22Rv1 (cell line): Measurements from ENCODE around the gene IFNW1.

ENCODE experiments used
- H3K27ac ChIP-seq: fragments of 450-650 bp; 2 replicates; pipeline ENCODE4 v1.5.1; 2017
- ZFX ChIP-seq: fragments of 450-650 bp; IDR thresholded peaks from 2 replicates; pipeline ENCODE4 v1.6.1; 2017; ENCODE audit warnings: antibody characterized with exemption, borderline replicate concordance
- TF ChIP-seq, protein P1 (sequence below): fragments of 450-650 bp; IDR thresholded peaks from 2 replicates; pipeline ENCODE4 v1.5.1; 2017; ENCODE audit warnings: mild to moderate bottlenecking

IFNW1 gene

DNA sequence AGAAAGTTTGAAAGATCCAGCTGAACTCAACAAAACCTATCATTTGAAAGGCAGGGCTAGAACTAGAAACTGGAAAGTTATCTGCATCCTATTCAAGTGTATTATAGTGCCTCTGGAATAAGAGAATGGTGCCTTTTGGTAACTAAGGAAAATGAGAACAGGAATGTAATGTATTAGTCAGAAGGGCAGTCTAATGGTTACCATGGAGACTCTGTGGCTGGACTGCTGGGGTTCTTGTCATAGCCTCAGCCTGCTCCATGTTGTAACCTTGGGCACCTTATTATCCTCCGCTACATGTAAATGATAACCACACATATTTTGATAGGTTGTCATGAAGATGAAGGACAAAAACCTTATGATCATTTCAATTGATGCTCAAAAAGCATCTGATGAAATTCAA, 39.3 kb downstream of the IFNW1 start:
- H3K27ac ChIP-seq = no peak overlapping the region
- TF ChIP-seq, protein P1, sequence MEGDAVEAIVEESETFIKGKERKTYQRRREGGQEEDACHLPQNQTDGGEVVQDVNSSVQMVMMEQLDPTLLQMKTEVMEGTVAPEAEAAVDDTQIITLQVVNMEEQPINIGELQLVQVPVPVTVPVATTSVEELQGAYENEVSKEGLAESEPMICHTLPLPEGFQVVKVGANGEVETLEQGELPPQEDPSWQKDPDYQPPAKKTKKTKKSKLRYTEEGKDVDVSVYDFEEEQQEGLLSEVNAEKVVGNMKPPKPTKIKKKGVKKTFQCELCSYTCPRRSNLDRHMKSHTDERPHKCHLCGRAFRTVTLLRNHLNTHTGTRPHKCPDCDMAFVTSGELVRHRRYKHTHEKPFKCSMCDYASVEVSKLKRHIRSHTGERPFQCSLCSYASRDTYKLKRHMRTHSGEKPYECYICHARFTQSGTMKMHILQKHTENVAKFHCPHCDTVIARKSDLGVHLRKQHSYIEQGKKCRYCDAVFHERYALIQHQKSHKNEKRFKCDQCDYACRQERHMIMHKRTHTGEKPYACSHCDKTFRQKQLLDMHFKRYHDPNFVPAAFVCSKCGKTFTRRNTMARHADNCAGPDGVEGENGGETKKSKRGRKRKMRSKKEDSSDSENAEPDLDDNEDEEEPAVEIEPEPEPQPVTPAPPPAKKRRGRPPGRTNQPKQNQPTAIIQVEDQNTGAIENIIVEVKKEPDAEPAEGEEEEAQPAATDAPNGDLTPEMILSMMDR = no peak
- no peak for TF ChIP-seq ZFX

DNA sequence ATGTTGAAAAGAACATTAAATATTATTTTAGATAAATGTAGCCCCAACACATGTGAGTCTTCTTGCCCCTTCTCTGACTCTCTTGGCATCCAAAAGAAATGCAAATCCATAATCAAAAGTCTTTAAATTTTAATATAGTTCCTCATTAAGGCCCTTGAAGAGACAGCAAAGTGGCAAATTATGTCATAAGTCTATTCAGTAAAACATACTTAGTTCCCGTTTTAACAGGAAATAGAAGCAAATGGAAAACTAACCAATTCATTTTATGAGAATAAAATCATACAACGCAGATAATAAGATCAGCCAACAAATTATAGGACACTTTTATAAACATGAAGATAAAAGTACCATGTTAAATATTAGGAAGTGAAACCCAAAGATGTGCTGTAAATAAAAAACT, 43.8 kb downstream of the IFNW1 start:
- TF ChIP-seq, protein P1 = no peak
- TF ChIP-seq ZFX = no peak
- no peak overlapping the region for H3K27ac ChIP-seq

DNA sequence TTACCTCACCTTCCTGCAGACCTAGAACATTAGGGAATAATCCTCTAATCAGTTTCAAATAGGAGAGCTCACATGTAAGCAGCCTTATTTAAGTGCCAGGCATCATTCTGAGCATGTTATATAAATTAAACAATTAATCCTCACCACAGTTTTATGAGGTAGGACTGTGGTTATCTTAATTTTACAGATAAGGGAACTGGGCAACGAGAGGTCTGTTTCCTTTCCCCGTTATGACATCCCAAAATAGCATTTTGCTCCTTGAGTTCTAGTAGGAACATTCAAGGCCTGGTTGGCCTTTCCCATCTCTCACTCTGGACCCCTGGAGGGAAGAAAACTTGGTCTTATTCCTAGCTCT, 44.8 kb downstream of the IFNW1 start:
- TF ChIP-seq, protein P1 = no peak
- no peak for TF ChIP-seq ZFX
- no peak overlapping the region for H3K27ac ChIP-seq

DNA sequence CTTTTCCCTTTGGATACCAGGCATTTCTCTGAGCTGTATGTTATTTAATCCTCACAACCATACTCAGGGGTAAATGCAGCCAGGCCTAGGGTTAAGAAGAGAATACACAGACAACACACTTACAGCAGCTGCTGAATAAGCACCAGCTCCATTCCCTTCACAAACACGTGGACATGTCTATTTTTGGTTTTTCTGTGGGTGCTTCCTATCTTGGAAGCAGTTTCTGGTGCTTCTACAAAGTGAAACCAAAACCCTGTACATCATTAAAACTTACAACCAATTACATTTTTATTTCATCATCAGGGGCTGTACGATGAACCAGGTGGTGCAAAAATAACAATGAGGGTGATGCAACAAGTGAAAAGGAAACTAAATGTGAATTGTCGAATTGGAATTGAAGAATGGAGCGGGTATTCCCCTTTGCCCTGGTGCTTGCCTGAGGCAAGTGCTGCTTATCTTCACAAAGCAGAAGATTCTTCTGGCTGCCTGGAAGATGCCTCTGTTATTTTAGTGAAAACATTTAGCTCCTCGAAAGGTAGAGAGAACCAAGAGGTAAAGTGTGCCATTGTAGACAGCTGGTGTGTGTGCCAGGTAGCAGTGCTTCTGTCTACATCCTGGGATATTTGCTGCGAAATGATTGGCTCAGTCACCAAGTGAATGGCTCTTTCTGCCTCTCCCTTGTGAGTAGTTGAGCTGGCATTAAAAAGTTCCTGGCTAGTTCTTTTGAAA, 45.3 kb downstream of the IFNW1 start:
- no peak overlapping the region for H3K27ac ChIP-seq
- TF ChIP-seq ZFX = no peak
- TF ChIP-seq, protein P1 = no peak

DNA sequence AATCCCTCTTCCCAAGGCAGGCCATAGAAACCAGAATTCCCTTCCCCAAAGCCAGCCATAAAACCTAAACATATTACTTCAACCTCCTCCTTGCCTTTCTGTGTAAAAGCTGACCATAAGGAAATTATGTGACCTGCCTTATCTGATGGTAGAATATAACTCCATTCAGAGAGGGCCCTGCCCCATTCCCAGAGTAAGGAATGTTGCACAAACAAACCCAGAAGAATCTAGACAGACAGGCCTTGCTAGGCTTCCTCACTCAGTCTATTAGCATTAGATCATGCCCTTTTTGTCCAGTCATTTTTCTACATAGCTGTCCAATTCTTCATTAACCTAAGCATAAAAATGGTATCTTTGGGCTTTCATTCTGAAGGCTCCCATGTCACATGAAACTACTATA, 46.1 kb downstream of the IFNW1 start:
- H3K27ac ChIP-seq = no peak overlapping the region
- TF ChIP-seq, protein P1 = no peak
- TF ChIP-seq ZFX = no peak
